22Rv1 (cell line): ENCODE results near the gene PYGO1.

Experiments used
- ZFX ChIP-seq: fragments of 450-650 bp; IDR thresholded peaks from 2 replicates; pipeline ENCODE4 v1.6.1; 2017; ENCODE audit warnings: antibody characterized with exemption, borderline replicate concordance
- TF ChIP-seq, protein P1 (sequence below): fragments of 450-650 bp; IDR thresholded peaks from 2 replicates; pipeline ENCODE4 v1.5.1; 2017; ENCODE audit warnings: mild to moderate bottlenecking

DNA sequence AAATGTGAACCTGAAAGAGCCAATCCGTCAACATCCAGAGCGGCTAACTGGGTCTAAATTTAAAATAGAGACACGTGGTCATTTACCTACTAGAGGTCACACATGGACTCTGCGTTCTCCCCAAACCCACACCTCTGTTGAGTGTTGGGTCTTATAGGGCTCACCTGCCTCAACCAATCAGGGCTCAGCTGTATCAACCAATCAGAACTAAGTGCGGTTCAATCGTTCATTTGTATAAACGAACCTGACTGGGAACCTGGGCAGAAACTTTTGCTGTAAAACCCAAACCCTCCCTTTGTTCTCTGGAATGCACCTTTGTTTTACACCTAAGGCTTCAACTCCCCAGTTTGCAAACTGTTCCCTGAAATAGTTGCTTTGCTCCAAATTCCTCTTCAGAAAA lies 89.0 kb downstream of the PYGO1 start:
- TF ChIP-seq, protein P1, sequence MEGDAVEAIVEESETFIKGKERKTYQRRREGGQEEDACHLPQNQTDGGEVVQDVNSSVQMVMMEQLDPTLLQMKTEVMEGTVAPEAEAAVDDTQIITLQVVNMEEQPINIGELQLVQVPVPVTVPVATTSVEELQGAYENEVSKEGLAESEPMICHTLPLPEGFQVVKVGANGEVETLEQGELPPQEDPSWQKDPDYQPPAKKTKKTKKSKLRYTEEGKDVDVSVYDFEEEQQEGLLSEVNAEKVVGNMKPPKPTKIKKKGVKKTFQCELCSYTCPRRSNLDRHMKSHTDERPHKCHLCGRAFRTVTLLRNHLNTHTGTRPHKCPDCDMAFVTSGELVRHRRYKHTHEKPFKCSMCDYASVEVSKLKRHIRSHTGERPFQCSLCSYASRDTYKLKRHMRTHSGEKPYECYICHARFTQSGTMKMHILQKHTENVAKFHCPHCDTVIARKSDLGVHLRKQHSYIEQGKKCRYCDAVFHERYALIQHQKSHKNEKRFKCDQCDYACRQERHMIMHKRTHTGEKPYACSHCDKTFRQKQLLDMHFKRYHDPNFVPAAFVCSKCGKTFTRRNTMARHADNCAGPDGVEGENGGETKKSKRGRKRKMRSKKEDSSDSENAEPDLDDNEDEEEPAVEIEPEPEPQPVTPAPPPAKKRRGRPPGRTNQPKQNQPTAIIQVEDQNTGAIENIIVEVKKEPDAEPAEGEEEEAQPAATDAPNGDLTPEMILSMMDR = no peak
- no peak for TF ChIP-seq ZFX
